ENCODE results near the gene EDIL3. TPM values are rescaled to one million over a fixed set of nuclear protein-coding genes. Genes with fewer than 3 reads are reported as not detected.

The EDIL3 gene
- total RNA-seq, 1 experiment from 2014 or later, result 17.6 TPM

DNA sequence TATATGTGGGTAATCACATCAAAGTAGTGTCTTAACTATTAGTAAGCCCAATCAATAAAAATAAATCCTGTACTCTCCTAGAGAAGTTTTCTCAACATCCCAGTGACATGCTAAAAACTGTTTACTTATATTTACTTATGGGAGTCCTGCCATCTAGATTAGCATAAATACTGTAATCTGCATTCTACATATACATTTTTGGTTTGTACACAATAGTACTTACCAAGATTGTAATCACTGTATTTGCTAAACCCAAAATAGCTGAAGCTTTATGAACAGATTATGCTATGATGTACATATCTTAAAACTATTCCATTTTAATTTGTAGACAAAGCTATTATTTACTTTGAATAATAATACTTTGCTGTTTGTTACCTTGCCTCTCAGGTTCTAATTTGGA, 105.4 kb downstream of the EDIL3 start:
- H3K36me3 ChIP-seq (ENCODE audit: control insufficient read depth, insufficient read depth, low read length), result no peaks in the 10 kb centered on the region
- H3K27ac ChIP-seq (ENCODE audit: low read length), result no peak overlapping the region
- ATAC-seq (no peak), DNase-seq (ENCODE audit: low read depth, low spot score) (no peak)
- no peak overlapping the region for H3K4me3 ChIP-seq (ENCODE audit: low read depth in 2 of 2, low read length in 2 of 2)
- CTCF ChIA-PET, result no interaction called here
- no peaks in the 10 kb centered on the region for H3K4me1 ChIP-seq (ENCODE audit: control insufficient read depth, insufficient read depth, low read length)
- intact Hi-C loops (cut with micrococcal nuclease; ENCODE audit: unreplicated experiment) (no loop called here), in situ Hi-C loops (cut with HindIII; ENCODE audit: low pct_unique_long_range_greater_than_20kb, low sequenced_read_pairs) (no loop called here)
- BruUV-seq (replicated peaks), result no TSS peak
- H3K27me3 ChIP-seq (ENCODE audit: control insufficient read depth, insufficient read depth, low read length), result no peaks in the 10 kb centered on the region
- TF ChIP-seq POLR2AphosphoS5 (IDR thresholded peaks at IDR 0.05; ENCODE audit: low read depth, low read length), result no peak
- TF ChIP-seq SIN3A (IDR thresholded peaks at IDR 0.05; ENCODE audit: borderline replicate concordance, insufficient read depth, low read depth, low read length), result no peak
- TF ChIP-seq, protein P1, sequence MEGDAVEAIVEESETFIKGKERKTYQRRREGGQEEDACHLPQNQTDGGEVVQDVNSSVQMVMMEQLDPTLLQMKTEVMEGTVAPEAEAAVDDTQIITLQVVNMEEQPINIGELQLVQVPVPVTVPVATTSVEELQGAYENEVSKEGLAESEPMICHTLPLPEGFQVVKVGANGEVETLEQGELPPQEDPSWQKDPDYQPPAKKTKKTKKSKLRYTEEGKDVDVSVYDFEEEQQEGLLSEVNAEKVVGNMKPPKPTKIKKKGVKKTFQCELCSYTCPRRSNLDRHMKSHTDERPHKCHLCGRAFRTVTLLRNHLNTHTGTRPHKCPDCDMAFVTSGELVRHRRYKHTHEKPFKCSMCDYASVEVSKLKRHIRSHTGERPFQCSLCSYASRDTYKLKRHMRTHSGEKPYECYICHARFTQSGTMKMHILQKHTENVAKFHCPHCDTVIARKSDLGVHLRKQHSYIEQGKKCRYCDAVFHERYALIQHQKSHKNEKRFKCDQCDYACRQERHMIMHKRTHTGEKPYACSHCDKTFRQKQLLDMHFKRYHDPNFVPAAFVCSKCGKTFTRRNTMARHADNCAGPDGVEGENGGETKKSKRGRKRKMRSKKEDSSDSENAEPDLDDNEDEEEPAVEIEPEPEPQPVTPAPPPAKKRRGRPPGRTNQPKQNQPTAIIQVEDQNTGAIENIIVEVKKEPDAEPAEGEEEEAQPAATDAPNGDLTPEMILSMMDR (IDR thresholded peaks at IDR 0.05), result no peak
- TF ChIP-seq, protein P2, sequence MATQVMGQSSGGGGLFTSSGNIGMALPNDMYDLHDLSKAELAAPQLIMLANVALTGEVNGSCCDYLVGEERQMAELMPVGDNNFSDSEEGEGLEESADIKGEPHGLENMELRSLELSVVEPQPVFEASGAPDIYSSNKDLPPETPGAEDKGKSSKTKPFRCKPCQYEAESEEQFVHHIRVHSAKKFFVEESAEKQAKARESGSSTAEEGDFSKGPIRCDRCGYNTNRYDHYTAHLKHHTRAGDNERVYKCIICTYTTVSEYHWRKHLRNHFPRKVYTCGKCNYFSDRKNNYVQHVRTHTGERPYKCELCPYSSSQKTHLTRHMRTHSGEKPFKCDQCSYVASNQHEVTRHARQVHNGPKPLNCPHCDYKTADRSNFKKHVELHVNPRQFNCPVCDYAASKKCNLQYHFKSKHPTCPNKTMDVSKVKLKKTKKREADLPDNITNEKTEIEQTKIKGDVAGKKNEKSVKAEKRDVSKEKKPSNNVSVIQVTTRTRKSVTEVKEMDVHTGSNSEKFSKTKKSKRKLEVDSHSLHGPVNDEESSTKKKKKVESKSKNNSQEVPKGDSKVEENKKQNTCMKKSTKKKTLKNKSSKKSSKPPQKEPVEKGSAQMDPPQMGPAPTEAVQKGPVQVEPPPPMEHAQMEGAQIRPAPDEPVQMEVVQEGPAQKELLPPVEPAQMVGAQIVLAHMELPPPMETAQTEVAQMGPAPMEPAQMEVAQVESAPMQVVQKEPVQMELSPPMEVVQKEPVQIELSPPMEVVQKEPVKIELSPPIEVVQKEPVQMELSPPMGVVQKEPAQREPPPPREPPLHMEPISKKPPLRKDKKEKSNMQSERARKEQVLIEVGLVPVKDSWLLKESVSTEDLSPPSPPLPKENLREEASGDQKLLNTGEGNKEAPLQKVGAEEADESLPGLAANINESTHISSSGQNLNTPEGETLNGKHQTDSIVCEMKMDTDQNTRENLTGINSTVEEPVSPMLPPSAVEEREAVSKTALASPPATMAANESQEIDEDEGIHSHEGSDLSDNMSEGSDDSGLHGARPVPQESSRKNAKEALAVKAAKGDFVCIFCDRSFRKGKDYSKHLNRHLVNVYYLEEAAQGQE (IDR thresholded peaks at IDR 0.05; ENCODE audit: insufficient read depth in 1 of 2, low read depth in 2 of 2, low read length in 1 of 2), result no peak
- no peak for TF ChIP-seq TCF7L2 (IDR thresholded peaks at IDR 0.05; ENCODE audit: low read depth, low read length)
- H3K9me3 ChIP-seq (ENCODE audit: control insufficient read depth, insufficient read depth, low read depth, low read length), result no peaks in the 10 kb centered on the region
- POLR2A ChIA-PET, result no interaction called here

DNA sequence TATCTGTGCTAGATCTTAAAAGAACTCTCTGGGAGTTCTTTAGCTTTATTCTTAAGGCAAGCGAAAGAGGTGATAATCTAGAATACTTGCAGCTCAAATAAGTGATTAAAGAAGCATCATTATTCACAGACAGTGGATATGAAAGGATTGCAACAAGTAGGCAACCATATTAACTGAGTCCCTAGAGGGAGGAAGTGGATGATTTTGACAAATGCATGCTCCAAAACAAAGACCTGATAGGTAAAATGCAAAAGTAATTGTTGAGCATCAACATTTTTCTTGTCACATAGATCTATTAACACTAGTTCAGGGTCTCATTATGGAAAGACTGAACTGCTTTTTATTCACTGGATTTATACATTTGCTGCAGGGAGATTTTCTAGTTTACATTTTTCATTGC, 109.1 kb downstream of the EDIL3 start:
- H3K9me3 ChIP-seq (ENCODE audit: control insufficient read depth, insufficient read depth, low read depth, low read length), result no peaks in the 10 kb centered on the region
- no peak overlapping the region for H3K27ac ChIP-seq (ENCODE audit: low read length)
- no peak for ATAC-seq
- ChIA-PET CTCF (interaction anchor here (0.5 to 0.8 kb wide), 2 partner anchors 28 to 274 kb away, joined by 3 to 5 read pairs; no protein-coding TSS in a partner anchor), POLR2A (no interaction called here)
- no TSS peak for BruUV-seq (replicated peaks)
- no peaks in the 10 kb centered on the region for H3K27me3 ChIP-seq (ENCODE audit: control insufficient read depth, insufficient read depth, low read length)
- TF ChIP-seq POLR2AphosphoS5 (IDR thresholded peaks at IDR 0.05; ENCODE audit: low read depth, low read length) (no peak), TCF7L2 (IDR thresholded peaks at IDR 0.05; ENCODE audit: low read depth, low read length) (no peak), SIN3A (IDR thresholded peaks at IDR 0.05; ENCODE audit: borderline replicate concordance, insufficient read depth, low read depth, low read length) (no peak)
- TF ChIP-seq, protein P1 (IDR thresholded peaks at IDR 0.05), result no peak
- H3K4me1 ChIP-seq (ENCODE audit: control insufficient read depth, insufficient read depth, low read length), result no peaks in the 10 kb centered on the region
- intact Hi-C loops (cut with micrococcal nuclease; ENCODE audit: unreplicated experiment) (no loop called here), in situ Hi-C loops (cut with HindIII; ENCODE audit: low pct_unique_long_range_greater_than_20kb, low sequenced_read_pairs) (no loop called here)
- no peak overlapping the region for H3K4me3 ChIP-seq (ENCODE audit: low read depth in 2 of 2, low read length in 2 of 2)
- no peak for DNase-seq (ENCODE audit: low read depth, low spot score)
- H3K36me3 ChIP-seq (ENCODE audit: control insufficient read depth, insufficient read depth, low read length), result no peaks in the 10 kb centered on the region
